Ureter (tissue), 1 donor: ENCODE data around the gene EEF2KMT. TPM values are rescaled to one million over a fixed set of nuclear protein-coding genes. Genes with fewer than 3 reads are reported as not detected.
"Not testable (repeated sequence)": the region's sequence is repeated elsewhere in the genome, so short reads cannot be mapped to it uniquely, and the experiment has no call there.

ENCODE experiments used
- DNase-seq: peaks from one replicate; pipeline ENCODE4 v3.0.0-alpha.2; 2020; ENCODE audit warnings: low spot score
- total RNA-seq: library from RNA; stranded (reverse); gene quantifications from one replicate; pipeline ENCODE4 v1.2.4, GENCODE V29; 2023
- donor health status: DM: yes; HTN: yes; CAD: no.

EEF2KMT gene
- total RNA-seq = 15.4 TPM

DNA sequence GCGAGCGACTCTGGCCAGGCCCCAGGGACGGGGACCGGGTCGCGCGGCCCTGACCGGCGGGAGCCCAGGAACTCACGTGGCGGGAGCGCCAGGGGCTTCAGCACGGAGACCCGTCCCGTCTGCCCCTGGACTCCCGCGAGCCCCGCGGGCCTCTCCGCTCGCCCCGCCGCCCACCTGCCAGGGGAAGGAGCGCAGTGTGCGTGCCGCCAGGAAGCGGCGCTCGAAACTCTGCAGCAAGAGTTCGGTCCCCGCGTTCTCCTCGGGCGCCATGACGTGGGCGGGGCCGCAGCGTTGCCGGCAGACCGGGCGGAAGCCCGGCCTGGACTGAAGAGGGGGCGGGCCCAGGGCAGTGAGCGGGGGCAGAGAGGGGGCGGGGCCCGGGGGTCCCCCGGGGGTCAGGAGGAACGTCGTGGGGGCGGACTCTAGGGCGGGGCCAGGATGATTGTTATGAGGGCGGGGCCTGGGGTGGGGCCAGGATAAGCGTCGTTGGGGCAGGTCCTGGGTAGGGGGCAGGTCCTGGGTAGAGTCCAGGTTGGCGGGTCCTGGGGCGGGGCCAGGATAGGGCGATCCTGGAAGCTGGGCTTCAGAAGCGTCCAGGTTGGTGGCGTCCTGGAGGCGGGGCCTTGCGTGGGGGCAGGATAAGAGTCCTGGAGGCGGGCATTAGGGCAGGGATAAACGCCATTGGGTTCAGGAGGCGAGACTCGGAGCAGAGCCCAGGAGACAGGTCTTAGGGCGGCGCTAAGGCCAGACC, at the start of gene EEF2KMT:
Gene EEF2KMT, minus strand, starts transcription at position 326 of the 751 bp plus-strand sequence. Its CDS starts 56 bp downstream, at position 270.
- peak; percentile 100 for DNase-seq

DNA sequence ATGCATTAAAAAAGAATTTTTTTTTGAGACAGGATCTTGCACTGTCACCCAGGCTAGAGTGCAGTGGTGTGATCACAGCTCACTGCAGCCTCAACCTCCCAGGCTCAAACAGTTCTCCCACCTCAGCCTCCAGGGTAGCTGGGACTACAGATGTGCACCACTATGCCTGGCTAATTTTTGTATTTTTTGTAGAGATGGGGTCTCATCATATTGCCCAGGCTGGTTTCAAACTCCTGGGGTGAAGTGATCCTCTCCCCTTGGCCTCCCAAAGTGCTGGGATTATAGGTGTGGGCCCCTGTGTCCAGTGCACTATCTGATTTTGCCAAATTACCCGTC, 47.0 kb upstream of the EEF2KMT start:
- not testable (repeated sequence) for DNase-seq

DNA sequence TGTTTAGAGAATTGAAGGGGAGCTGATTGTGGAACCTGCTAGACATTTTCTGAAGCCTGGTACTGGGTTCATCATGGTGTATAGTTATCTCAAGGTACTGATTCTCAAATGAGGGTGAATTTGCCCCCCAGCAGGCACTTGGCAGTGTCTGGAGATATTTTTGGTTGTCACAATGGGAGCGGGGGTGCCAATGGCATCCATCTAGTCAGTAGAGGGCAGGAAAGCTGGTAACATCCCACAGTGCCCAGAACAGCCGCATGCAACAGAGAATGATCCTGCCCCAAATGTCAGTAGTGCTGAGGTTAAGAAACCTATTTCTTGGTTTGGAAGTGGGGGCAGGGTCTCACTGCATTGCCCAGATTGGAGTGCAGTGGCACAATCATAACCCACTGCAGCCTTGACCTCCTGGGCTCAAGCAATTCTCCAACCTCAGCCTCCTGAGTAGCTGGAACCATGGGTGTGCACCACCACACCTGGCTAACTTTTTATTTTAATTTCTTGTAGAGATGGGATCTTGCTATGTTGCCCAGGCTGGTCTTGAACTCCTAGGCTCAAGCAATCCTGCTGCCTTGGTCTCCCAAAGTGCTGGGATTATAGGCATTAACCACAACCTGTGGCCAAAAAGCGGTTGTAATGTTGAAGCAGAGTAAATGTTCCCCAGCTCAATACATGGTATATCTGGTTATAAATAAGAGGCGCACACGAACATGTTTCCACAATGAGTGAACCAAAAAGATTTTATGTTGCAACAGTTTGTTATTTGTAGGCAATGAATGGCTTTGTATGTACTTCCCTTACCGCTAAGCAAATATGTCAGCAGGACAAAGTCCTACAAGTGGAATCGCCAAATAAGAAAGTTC, 46.4 kb upstream of the EEF2KMT start:
- no peak for DNase-seq

DNA sequence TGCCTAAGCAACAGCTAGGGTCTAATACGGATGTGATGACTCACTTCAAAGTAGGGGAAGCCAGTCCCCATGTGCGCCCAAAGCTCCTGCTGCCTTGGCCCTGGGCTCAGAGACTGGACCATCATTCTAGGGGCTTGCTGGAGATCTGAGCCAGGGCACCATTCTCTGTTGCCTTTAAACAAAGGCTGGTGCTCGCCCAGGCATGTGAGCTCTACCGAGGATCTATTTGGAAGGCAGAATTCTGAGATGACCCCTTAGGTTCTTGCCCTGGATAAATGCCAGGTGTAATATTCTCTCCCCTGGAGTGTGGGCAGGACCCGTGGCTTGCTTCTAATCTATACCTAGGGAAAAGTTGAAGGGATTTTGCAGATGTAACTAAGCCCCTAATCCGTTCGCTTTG, 42.6 kb upstream of the EEF2KMT start:
- not testable (repeated sequence) for DNase-seq

- not testable (repeated sequence) for DNase-seq
These were observed 37.3 kb upstream of the EEF2KMT start for GRCh38 chr16:5134739-5135452.

- not testable (repeated sequence) for DNase-seq
These were observed 35.5 kb upstream of the EEF2KMT start for GRCh38 chr16:5132915-5133600.

DNA sequence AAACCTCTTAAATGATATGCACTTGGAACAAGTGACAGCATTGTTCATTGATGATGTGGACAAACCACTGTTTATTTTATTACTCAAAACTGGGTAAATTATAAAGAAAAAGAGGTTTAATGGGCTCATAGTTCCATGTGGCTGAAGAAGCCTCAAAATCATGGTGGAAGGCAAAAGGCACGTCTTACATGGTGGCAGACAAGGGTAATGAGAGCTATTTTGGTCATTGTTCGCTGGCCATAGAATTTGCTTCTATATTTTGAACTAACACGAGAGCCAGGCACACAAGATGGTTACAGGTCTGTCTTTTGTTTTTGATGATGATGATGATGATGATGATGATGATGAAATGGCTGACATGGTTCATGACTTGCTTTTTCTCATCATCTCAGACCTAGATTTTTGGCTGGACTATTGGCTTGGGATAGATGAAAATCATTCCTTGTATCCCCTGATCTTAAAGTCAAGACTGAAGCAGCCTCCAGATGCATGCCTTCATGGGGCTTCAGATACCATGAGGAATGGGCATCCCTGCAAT, 33.9 kb upstream of the EEF2KMT start:
- DNase-seq = not testable (repeated sequence)

GRCh38 chr16:5117300-5118087, 19.9 kb upstream of the EEF2KMT start:
- DNase-seq = peak; percentile 66

GRCh38 chr16:5116780-5117295, 19.2 kb upstream of the EEF2KMT start:
- not testable (repeated sequence) for DNase-seq

- DNase-seq = not testable (repeated sequence)
These were observed 13.3 kb upstream of the EEF2KMT start for GRCh38 chr16:5110933-5111332.

- no peak for DNase-seq
These were observed 11.0 kb upstream of the EEF2KMT start for GRCh38 chr16:5108505-5109158.

- DNase-seq = not testable (repeated sequence)
These were observed 7.4 kb upstream of the EEF2KMT start for GRCh38 chr16:5105039-5105438.

GRCh38 chr16:5103296-5104032, 5.9 kb upstream of the EEF2KMT start:
- not testable (repeated sequence) for DNase-seq

DNA sequence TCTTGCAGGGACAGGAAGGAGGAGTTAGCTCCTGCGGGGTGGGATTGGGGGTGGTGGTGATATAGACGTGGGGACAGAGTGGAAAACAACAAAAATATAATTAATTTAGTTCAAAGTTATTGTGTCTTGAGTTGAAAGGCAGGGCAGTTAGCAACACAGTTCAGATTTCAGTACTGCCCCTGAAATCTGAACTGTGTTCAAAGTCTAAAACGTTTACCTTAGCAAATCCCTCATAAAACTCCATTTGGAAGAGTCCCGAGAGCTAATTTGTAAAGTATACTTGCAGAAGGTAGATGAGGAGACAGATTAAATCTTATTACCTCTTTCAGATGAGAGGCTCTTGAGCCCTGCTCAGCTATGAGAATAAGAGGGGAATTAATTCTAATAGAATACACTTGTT, 1.6 kb upstream of the EEF2KMT start:
- DNase-seq = not testable (repeated sequence)

DNA sequence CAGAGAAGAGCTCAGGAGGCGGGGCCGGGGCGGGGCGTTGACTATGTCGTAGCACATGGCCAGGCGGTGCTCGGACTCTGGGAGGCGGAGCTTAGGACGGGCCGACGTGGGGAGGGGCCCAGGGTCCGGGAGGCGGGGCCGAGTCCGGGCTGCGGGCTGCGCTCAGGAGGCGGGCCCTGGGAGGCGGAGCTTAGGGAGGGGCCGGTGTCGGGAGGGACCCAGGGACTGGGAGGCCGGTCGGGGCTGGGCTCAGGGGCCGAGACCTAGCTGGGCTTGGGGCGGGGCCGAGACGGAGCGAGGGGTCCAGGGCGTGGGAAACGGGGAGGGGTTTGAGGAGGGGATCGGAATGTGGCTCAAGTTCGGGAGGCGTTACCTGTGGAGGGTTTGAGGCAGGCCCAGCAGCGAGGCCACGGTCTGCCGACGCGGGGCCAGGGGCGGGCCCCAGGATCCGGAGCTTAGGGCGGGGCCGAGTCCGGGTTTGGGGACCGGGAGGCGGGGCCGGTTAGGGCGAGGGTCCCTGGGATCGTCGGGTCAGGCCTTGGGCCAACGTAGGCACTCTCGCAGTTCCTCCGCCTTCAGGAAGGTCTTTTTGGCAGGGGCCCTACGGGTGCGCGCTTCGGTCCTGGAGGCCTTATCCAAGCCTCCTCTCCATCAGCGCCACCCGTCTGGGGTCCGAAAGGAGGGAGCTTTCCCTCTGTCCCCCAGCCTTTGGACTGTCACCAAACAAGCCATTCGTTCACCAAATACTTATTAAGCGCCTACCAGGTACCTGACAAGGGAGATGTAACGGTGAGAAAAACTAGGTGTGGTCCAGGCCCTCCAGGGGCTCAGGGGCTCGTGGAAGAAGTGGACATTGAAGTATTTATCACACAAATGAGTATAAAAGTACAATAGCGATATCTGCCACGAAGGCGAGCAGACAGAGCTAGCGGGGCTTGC, 895 bp upstream of the EEF2KMT start:
- peak; percentile 83 for DNase-seq

- DNase-seq = not testable (repeated sequence)
These were observed 530 bp downstream of the EEF2KMT start for GRCh38 chr16:5097061-5097469.

- DNase-seq = not testable (repeated sequence)
These were observed 1.0 kb downstream of the EEF2KMT start for GRCh38 chr16:5096437-5097060.
